ENCODE data around the gene SLC5A1.

Gene SLC5A1

GRCh38 chr22:32106930-32107329, 63.9 kb downstream of the SLC5A1 start:
- no peaks in the 10 kb centered on the region for H4K20me1 ChIP-seq (ENCODE audit: low read depth, low read length)
- H3K9ac ChIP-seq (ENCODE audit: low read length): no peak overlapping the region
- no peaks in the 10 kb centered on the region for H3F3A ChIP-seq (ENCODE audit: insufficient read depth)
- H3K36me3 ChIP-seq (ENCODE audit: low read length): no peaks in the 10 kb centered on the region
- H3K9me2 ChIP-seq (replicated peaks; ENCODE audit: insufficient read depth, low read length): no peaks in the 10 kb centered on the region
- H3K4me3 ChIP-seq (ENCODE audit: insufficient read depth, low read length, poor library complexity, severe bottlenecking): no peak overlapping the region
- no peak overlapping the region for H2AFZ ChIP-seq (ENCODE audit: low read depth, low read length, severe bottlenecking)
- no peaks in the 10 kb centered on the region for H3K27me3 ChIP-seq (ENCODE audit: low read length)
- no peak overlapping the region for H3K4me2 ChIP-seq (ENCODE audit: low read depth, low read length, poor library complexity, severe bottlenecking)
- H3K9me3 ChIP-seq (ENCODE audit: insufficient read depth, low read length): no peaks in the 10 kb centered on the region
- no peak overlapping the region for H3K27ac ChIP-seq (ENCODE audit: low read depth, low read length)
- no peak for TF ChIP-seq EZH2phosphoT487 (conservative IDR thresholded peaks at IDR 0.05; ENCODE audit: low read length)
- TF ChIP-seq, protein P1, sequence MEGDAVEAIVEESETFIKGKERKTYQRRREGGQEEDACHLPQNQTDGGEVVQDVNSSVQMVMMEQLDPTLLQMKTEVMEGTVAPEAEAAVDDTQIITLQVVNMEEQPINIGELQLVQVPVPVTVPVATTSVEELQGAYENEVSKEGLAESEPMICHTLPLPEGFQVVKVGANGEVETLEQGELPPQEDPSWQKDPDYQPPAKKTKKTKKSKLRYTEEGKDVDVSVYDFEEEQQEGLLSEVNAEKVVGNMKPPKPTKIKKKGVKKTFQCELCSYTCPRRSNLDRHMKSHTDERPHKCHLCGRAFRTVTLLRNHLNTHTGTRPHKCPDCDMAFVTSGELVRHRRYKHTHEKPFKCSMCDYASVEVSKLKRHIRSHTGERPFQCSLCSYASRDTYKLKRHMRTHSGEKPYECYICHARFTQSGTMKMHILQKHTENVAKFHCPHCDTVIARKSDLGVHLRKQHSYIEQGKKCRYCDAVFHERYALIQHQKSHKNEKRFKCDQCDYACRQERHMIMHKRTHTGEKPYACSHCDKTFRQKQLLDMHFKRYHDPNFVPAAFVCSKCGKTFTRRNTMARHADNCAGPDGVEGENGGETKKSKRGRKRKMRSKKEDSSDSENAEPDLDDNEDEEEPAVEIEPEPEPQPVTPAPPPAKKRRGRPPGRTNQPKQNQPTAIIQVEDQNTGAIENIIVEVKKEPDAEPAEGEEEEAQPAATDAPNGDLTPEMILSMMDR (IDR thresholded peaks at IDR 0.05; ENCODE audit: insufficient read depth, low read length, poor library complexity, severe bottlenecking): no peak
- H3K79me2 ChIP-seq (ENCODE audit: insufficient read depth, low read length): no peaks in the 10 kb centered on the region

GRCh38 chr22:32112380-32112779, 69.3 kb downstream of the SLC5A1 start:
- H4K20me1 ChIP-seq (ENCODE audit: low read depth, low read length): no peaks in the 10 kb centered on the region
- no peak overlapping the region for H3K4me2 ChIP-seq (ENCODE audit: low read depth, low read length, poor library complexity, severe bottlenecking)
- H3K9ac ChIP-seq (ENCODE audit: low read length): no peak overlapping the region
- no peaks in the 10 kb centered on the region for H3K36me3 ChIP-seq (ENCODE audit: low read length)
- no peaks in the 10 kb centered on the region for H3K27me3 ChIP-seq (ENCODE audit: low read length)
- no peaks in the 10 kb centered on the region for H3K9me2 ChIP-seq (replicated peaks; ENCODE audit: insufficient read depth, low read length)
- TF ChIP-seq, protein P1 (IDR thresholded peaks at IDR 0.05; ENCODE audit: insufficient read depth, low read length, poor library complexity, severe bottlenecking): no peak
- TF ChIP-seq EZH2phosphoT487 (conservative IDR thresholded peaks at IDR 0.05; ENCODE audit: low read length): no peak
- H3K9me3 ChIP-seq (ENCODE audit: insufficient read depth, low read length): no peaks in the 10 kb centered on the region
- no peak overlapping the region for H3K27ac ChIP-seq (ENCODE audit: low read depth, low read length)
- H2AFZ ChIP-seq (ENCODE audit: low read depth, low read length, severe bottlenecking): no peak overlapping the region
- no peaks in the 10 kb centered on the region for H3F3A ChIP-seq (ENCODE audit: insufficient read depth)
- H3K4me3 ChIP-seq (ENCODE audit: insufficient read depth, low read length, poor library complexity, severe bottlenecking): no peak overlapping the region
- no peaks in the 10 kb centered on the region for H3K79me2 ChIP-seq (ENCODE audit: insufficient read depth, low read length)

GRCh38 chr22:32119568-32120235, 76.6 kb downstream of the SLC5A1 start:
- H3K9me2 ChIP-seq (replicated peaks; ENCODE audit: insufficient read depth, low read length): no peaks in the 10 kb centered on the region
- H3K27me3 ChIP-seq (ENCODE audit: low read length): no peaks in the 10 kb centered on the region
- no peaks in the 10 kb centered on the region for H3K79me2 ChIP-seq (ENCODE audit: insufficient read depth, low read length)
- no peaks in the 10 kb centered on the region for H4K20me1 ChIP-seq (ENCODE audit: low read depth, low read length)
- no peak overlapping the region for H3K27ac ChIP-seq (ENCODE audit: low read depth, low read length)
- H3K9ac ChIP-seq (ENCODE audit: low read length): no peak overlapping the region
- H2AFZ ChIP-seq (ENCODE audit: low read depth, low read length, severe bottlenecking): no peak overlapping the region
- no peaks in the 10 kb centered on the region for H3K36me3 ChIP-seq (ENCODE audit: low read length)
- no peaks in the 10 kb centered on the region for H3K9me3 ChIP-seq (ENCODE audit: insufficient read depth, low read length)
- no peak overlapping the region for H3K4me3 ChIP-seq (ENCODE audit: insufficient read depth, low read length, poor library complexity, severe bottlenecking)
- no peak overlapping the region for H3K4me2 ChIP-seq (ENCODE audit: low read depth, low read length, poor library complexity, severe bottlenecking)
- no peaks in the 10 kb centered on the region for H3F3A ChIP-seq (ENCODE audit: insufficient read depth)
- TF ChIP-seq, protein P1 (IDR thresholded peaks at IDR 0.05; ENCODE audit: insufficient read depth, low read length, poor library complexity, severe bottlenecking): no peak
- TF ChIP-seq EZH2phosphoT487 (conservative IDR thresholded peaks at IDR 0.05; ENCODE audit: low read length): no peak

Data from SU-DHL-6 (cell line).